Measurements from ENCODE around the gene RIMS3. TPM values are rescaled to one million over a fixed set of nuclear protein-coding genes. Genes with fewer than 3 reads are reported as not detected.
A peak's percentile ranks its signal among the peaks of the same experiment; 100 is the strongest.

Gene RIMS3
- total RNA-seq, 1 experiment from 2014 or later: 19.8 TPM

GRCh38 chr1:40663324-40664166 is 1.9 kb downstream of the RIMS3 start:
- DNase-seq (ENCODE audit: low spot score) (peak; percentile 39), ATAC-seq (no peak)
- Mint-ChIP-seq H3K27me3 (ENCODE audit: low read depth) (no peaks in the 10 kb centered on the region; the same call in 1 of the 2 replicates), H3K4me1 (peaks cover 35% of the 10 kb centered on the region), H3K4me3 (peak overlapping the region; percentile 43), H3K27ac (no peak overlapping the region), H3K9me3 (no peaks in the 10 kb centered on the region), H3K36me3 (no peaks in the 10 kb centered on the region)
- ChIA-PET CTCF (interaction anchor here (0.5 to 3.0 kb wide), 7 partner anchors 17 to 519 kb away, joined by 3 to 16 read pairs (median 6); partner anchors contain the start of gene NFYC), POLR2A (interaction anchor here (0.6 to 2.5 kb wide), 5 partner anchors 9 to 522 kb away, joined by 3 to 16 read pairs (median 4); partner anchors contain the start of genes CITED4 and NFYC)
- TF ChIP-seq FOXK1 (CRISPR knock-in tag; IDR thresholded peaks at IDR 0.05) (no peak), ZNF263 (CRISPR knock-in tag; IDR thresholded peaks at IDR 0.05; ENCODE audit: low read depth) (no peak), MAX (CRISPR knock-in tag; IDR thresholded peaks at IDR 0.05) (peak; percentile 10; the same call in 1 of the 2 replicates), HMGXB4 (CRISPR knock-in tag; IDR thresholded peaks at IDR 0.05) (0 out of 2 replicates have a peak, but pooled peaks have one; percentile 32)

- H3K9me3 Mint-ChIP-seq: no peaks in the 10 kb centered on the region
- TF ChIP-seq ELF4 (CRISPR knock-in tag; IDR thresholded peaks at IDR 0.05; ENCODE audit: low read depth): no peak
- no peak for TF ChIP-seq USF1 (CRISPR knock-in tag; IDR thresholded peaks at IDR 0.05)
- TF ChIP-seq IRF2 (CRISPR knock-in tag; IDR thresholded peaks at IDR 0.05; ENCODE audit: borderline replicate concordance, low read depth): no peak
- TF ChIP-seq MAX (CRISPR knock-in tag; IDR thresholded peaks at IDR 0.05): no peak
- no peak for TF ChIP-seq ZNF423 (CRISPR knock-in tag; IDR thresholded peaks at IDR 0.05)
- no peak for TF ChIP-seq ZNF425 (CRISPR knock-in tag; conservative IDR thresholded peaks at IDR 0.05)
- TF ChIP-seq ZNF263 (CRISPR knock-in tag; IDR thresholded peaks at IDR 0.05; ENCODE audit: low read depth): no peak
- no peak for TF ChIP-seq ZNF532 (CRISPR knock-in tag; IDR thresholded peaks at IDR 0.05; ENCODE audit: borderline replicate concordance)
- TF ChIP-seq SMAD3 (CRISPR knock-in tag; IDR thresholded peaks at IDR 0.05; ENCODE audit: borderline replicate concordance): no peak
- no peak for TF ChIP-seq SOX15 (CRISPR knock-in tag; IDR thresholded peaks at IDR 0.05)
- no peak for TF ChIP-seq TP53 (CRISPR knock-in tag; IDR thresholded peaks at IDR 0.05)
- no peak overlapping the region; the same call in 1 of the 2 replicates for H3K27ac Mint-ChIP-seq
- ChIA-PET CTCF (interaction anchor here (1.3 to 3.0 kb wide), 4 partner anchors 28 to 131 kb away, joined by 4 to 16 read pairs (median 6); partner anchors contain the start of gene NFYC), POLR2A (interaction anchor here (0.6 to 2.5 kb wide), 4 partner anchors 8 to 521 kb away, joined by 3 to 16 read pairs (median 5); partner anchors contain the start of genes CITED4 and NFYC)
- no peak for DNase-seq (ENCODE audit: low spot score)
- H3K4me1 Mint-ChIP-seq: peaks cover 33% of the 10 kb centered on the region
- no peaks in the 10 kb centered on the region for H3K36me3 Mint-ChIP-seq
- H3K27me3 Mint-ChIP-seq (ENCODE audit: low read depth): no peaks in the 10 kb centered on the region; the same call in 1 of the 2 replicates
- H3K4me3 Mint-ChIP-seq: no peak overlapping the region
- ATAC-seq: no peak
Measured at GRCh38 chr1:40662864-40663263, 2.6 kb downstream of the RIMS3 start.

Data from WTC11 (cell line).